DND-41 (cell line): ENCODE data around the gene DOCK9.

ENCODE experiments used
- ATAC-seq: fragments of 200-7000 bp; cut with Tn5 transposase; 3 replicates; pipeline ENCODE4 v1.9.1; 2021; ENCODE audit warnings: low read depth; ENCODE audit not compliant: insufficient read depth
- DNase-seq: peaks from one replicate; pipeline ENCODE4 v3.0.0-alpha.2; 2020
- H2AFZ ChIP-seq: 2 replicates; pipeline ENCODE4 v1.6.0; 2012; ENCODE audit warnings: low read depth, low read length
- H3K27ac ChIP-seq: 2 replicates; pipeline ENCODE4 v1.5.1; 2012; ENCODE audit warnings: low read length, inconsistent platforms
- H3K27me3 ChIP-seq: fragments of 200-600 bp; sonication (generic); 2 replicates; pipeline ENCODE4 v1.6.0; 2012; ENCODE audit warnings: low read length, mild to moderate bottlenecking, inconsistent platforms; ENCODE audit not compliant: insufficient read depth, poor library complexity
- H3K36me3 ChIP-seq: 2 replicates; pipeline ENCODE4 v1.5.1; 2012; ENCODE audit warnings: low read length, inconsistent platforms; ENCODE audit not compliant: insufficient read depth
- H3K4me1 ChIP-seq: 2 replicates; pipeline ENCODE4 v1.5.1; 2012; ENCODE audit warnings: mild to moderate bottlenecking, low read length; ENCODE audit not compliant: insufficient read depth
- H3K4me2 ChIP-seq: 2 replicates; pipeline ENCODE4 v1.6.0; 2012; ENCODE audit warnings: mild to moderate bottlenecking, moderate library complexity, low read length, inconsistent platforms; ENCODE audit not compliant: insufficient read depth
- H3K4me3 ChIP-seq, 2 experiments: fragments of 200-600 bp in 1 of 2; shearing (Covaris generic) in 1 of 2; 2 replicates each; pipeline ENCODE4 v1.5.1; 2012 to 2016; ENCODE audit warnings: inconsistent platforms in 2 of 2, low read length in 2 of 2, mild to moderate bottlenecking in 2 of 2, low read depth in 1 of 2, moderate library complexity in 1 of 2
- H3K79me2 ChIP-seq: 2 replicates; pipeline ENCODE4 v1.6.0; 2012; ENCODE audit warnings: low read length, inconsistent platforms; ENCODE audit not compliant: insufficient read depth
- H3K9ac ChIP-seq: 2 replicates; pipeline ENCODE4 v1.6.0; 2012; ENCODE audit warnings: low read depth, mild to moderate bottlenecking, inconsistent platforms, low read length, moderate library complexity
- H3K9me3 ChIP-seq: 2 replicates; pipeline ENCODE4 v1.5.1; 2012; ENCODE audit warnings: low read length, moderate library complexity, mild to moderate bottlenecking, inconsistent platforms; ENCODE audit not compliant: insufficient read depth, severe bottlenecking
- H4K20me1 ChIP-seq: 2 replicates; pipeline ENCODE4 v1.6.0; 2012; ENCODE audit warnings: low read length; ENCODE audit not compliant: insufficient read depth
- CTCF ChIP-seq: IDR thresholded peaks from 2 replicates; pipeline ENCODE4 v1.5.1; 2012; ENCODE audit warnings: borderline replicate concordance, low read length, moderate library complexity, mild to moderate bottlenecking; ENCODE audit not compliant: poor library complexity, severe bottlenecking; ENCODE audit errors: extremely low read depth
- EZH2 ChIP-seq: IDR thresholded peaks from 3 replicates; pipeline ENCODE4 v1.6.1; 2012; ENCODE audit warnings: borderline replicate concordance, low read depth, mild to moderate bottlenecking, moderate library complexity, low read length, inconsistent platforms; ENCODE audit not compliant: severe bottlenecking

The DOCK9 gene

GRCh38 chr13:98871727-98872126, 106.1 kb downstream of the DOCK9 start:
- Histone ChIP-seq H3K79me2 (no peaks in the 10 kb centered on the region), H3K9me3 (peaks cover 11% of the 10 kb centered on the region), H2AFZ (no peak overlapping the region), H3K4me2 (no peak overlapping the region), H4K20me1 (no peaks in the 10 kb centered on the region), H3K9ac (no peak overlapping the region), H3K36me3 (peaks cover 45% of the 10 kb centered on the region), H3K27me3 (no peaks in the 10 kb centered on the region), H3K4me3 (no peak overlapping the region), H3K4me1 (no peaks in the 10 kb centered on the region), H3K27ac (no peak overlapping the region)
- DNase-seq (no peak), ATAC-seq (0 out of 3 replicates have a peak, but pooled peaks have one; percentile 12)
- no peak for TF ChIP-seq CTCF
- TF ChIP-seq EZH2 = no peak

- ATAC-seq (peak; percentile 55; the same call in 1 of the 3 replicates), DNase-seq (no peak)
- TF ChIP-seq CTCF = peak; percentile 40
- TF ChIP-seq EZH2 = no peak
- Histone ChIP-seq H3K27me3 (no peaks in the 10 kb centered on the region), H3K4me3 (no peak overlapping the region), H3K9me3 (peaks cover 10% of the 10 kb centered on the region), H2AFZ (no peak overlapping the region), H3K4me1 (no peaks in the 10 kb centered on the region), H3K9ac (no peak overlapping the region), H3K4me2 (no peak overlapping the region), H3K79me2 (no peaks in the 10 kb centered on the region), H3K36me3 (peaks cover 52% of the 10 kb centered on the region), H4K20me1 (no peaks in the 10 kb centered on the region), H3K27ac (no peak overlapping the region)
Measured at GRCh38 chr13:98869408-98870090, 108.3 kb downstream of the DOCK9 start.

DNA sequence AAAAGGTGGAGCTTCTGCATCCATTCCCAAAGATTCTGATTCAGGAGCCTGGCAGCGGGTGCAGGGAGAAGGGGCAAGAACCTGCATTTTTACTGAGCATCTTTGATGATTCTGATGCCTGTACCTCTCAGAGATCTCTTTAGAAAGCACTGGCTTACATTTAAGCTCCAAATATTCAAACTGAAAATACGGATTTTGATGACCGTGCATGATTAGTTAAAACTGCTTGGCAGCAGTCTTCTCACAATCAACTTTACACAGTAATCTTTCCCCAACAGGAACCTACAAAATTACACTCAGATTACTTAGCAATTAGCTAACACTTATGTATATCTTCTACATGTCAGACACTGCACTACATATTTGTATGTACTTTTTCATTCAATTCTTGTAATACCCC, 108.9 kb downstream of the DOCK9 start:
- no peak overlapping the region for H3K9ac ChIP-seq
- TF ChIP-seq CTCF = no peak
- TF ChIP-seq EZH2 = no peak
- H3K4me2 ChIP-seq = no peak overlapping the region
- no peak overlapping the region for H3K27ac ChIP-seq
- no peak overlapping the region for H3K4me3 ChIP-seq
- H3K36me3 ChIP-seq = peaks cover 47% of the 10 kb centered on the region
- H3K9me3 ChIP-seq = peaks cover 10% of the 10 kb centered on the region
- no peak for ATAC-seq
- H2AFZ ChIP-seq = no peak overlapping the region
- no peak for DNase-seq
- H3K79me2 ChIP-seq = no peaks in the 10 kb centered on the region
- H3K4me1 ChIP-seq = no peaks in the 10 kb centered on the region
- no peaks in the 10 kb centered on the region for H3K27me3 ChIP-seq
- H4K20me1 ChIP-seq = no peaks in the 10 kb centered on the region
